Esophagus squamous epithelium (tissue), 5 donors: ENCODE measurements around the gene S100B. TPM values are rescaled to one million over a fixed set of nuclear protein-coding genes. Genes with fewer than 3 reads are reported as not detected.
"Not testable (repeated sequence)": the region's sequence is repeated elsewhere in the genome, so short reads cannot be mapped to it uniquely, and the experiment has no call there.

Source experiments
- DNase-seq: peaks from one replicate; lab custom pipeline; 2025; lab: John Stamatoyannopoulos, UW
- H3K27ac ChIP-seq, 4 donors: fragments of 200-600 bp; sonication (generic); one replicate each; pipeline ENCODE4 v1.5.1; 2016 to 2019; ENCODE audit warnings: mild to moderate bottlenecking in 1 of 4
- H3K27me3 ChIP-seq, 4 donors: fragments of 200-600 bp; sonication (generic); 1 replicate in 3 of 4; 2 replicates in 1 of 4; pipeline versions ENCODE4 v1.5.1 to v1.6.0; 2017 to 2021; ENCODE audit warnings: antibody characterized with exemption in 1 of 4
- H3K36me3 ChIP-seq, 3 donors: fragments of 200-600 bp; sonication (generic); one replicate each; pipeline ENCODE4 v1.5.1; 2016 to 2019
- H3K4me1 ChIP-seq, 3 donors: fragments of 200-600 bp; sonication (generic); one replicate each; pipeline ENCODE4 v1.5.1; 2017 to 2019
- H3K4me3 ChIP-seq, 4 donors: fragments of 200-600 bp; sonication (generic); 1 replicate in 3 of 4; 2 replicates in 1 of 4; pipeline ENCODE4 v1.5.1; 2016 to 2019; ENCODE audit warnings: mild to moderate bottlenecking in 2 of 4, moderate library complexity in 1 of 4
- H3K9me3 ChIP-seq, 3 donors: fragments of 200-600 bp; sonication (generic); one replicate each; pipeline ENCODE4 v1.5.1; 2016 to 2019
- POLR2A ChIP-seq, 4 donors: fragments of 450-650 bp; IDR thresholded peaks; one replicate each; pipeline ENCODE4 v1.6.1; 2017; ENCODE audit warnings: antibody characterized with exemption in 4 of 4, mild to moderate bottlenecking in 4 of 4, moderate library complexity in 3 of 4
- WGBS, 2 donors: methylation state at CpG; one replicate each; pipeline ENCODE4 v1.1.5; 2018; 5-methylcytosine and 5-hydroxymethylcytosine counted together
- intact Hi-C: fragments of 100-400 bp; cut with DNase I; formaldehyde crosslinking; loops from one replicate; pipeline ENCODE4 v1.15.0; 2022
- total RNA-seq, 4 donors: library from RNA; depleted of rRNA; stranded (reverse); fragments of >200 nt; gene quantifications; one replicate each; pipeline ENCODE4 v1.1.0, GENCODE V29; 2016
- TF ChIP-seq, protein P1 (sequence below), 6 experiments: fragments of 450-650 bp in 4 of 6; fragments of 200-600 bp in 2 of 6; sonication (generic) in 2 of 6; IDR thresholded peaks; one replicate each; pipeline ENCODE4 v1.5.1; 2016 to 2019; ENCODE audit warnings: antibody characterized with exemption in 6 of 6, mild to moderate bottlenecking in 4 of 6, moderate library complexity in 4 of 6
- donor health status: DM: yes; HTN: yes; CAD: no.

Gene S100B
- total RNA-seq, 4 donors from 2014 or later = 0.57 to 14.7 (median 8.2) TPM; not detected in 1

DNA sequence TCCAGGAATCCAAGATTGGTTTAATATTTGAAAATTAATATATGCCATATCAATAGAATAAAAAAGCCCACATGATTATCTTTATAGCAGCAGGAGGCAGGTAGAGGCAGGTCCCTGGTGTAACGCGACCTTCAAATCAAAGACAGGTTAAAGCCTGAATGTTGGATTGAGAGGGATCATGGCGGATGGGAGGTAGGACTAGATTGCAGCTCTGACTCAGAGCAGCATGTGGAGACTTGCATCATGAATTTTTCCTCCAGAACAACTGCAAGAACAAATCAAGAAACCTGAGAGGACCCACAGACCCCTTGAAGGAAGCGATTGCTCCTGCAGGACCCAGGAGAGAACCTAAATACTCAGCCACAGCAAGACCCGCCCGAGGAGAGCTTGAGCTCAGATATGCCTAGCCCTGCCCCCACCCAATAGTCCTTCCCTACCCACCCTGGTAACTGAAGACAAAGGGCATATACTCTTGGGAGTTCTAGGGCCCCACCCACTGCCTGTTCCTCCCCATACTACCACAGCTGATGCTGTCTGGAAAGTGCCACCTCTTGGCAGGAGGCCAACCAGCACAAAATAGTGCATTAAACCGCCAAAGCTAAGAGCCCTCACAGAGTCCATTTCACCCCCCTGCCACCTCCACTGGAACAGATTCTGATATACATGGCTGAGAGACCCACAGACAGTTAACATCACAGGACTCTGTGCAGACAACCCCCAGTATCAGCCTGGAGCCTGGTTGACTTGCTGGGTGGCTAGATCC, 19.5 kb downstream of the S100B start:
- DNase-seq = no peak
- no peak for TF ChIP-seq POLR2A (IDR thresholded peaks at IDR 0.05)
- TF ChIP-seq, protein P1, sequence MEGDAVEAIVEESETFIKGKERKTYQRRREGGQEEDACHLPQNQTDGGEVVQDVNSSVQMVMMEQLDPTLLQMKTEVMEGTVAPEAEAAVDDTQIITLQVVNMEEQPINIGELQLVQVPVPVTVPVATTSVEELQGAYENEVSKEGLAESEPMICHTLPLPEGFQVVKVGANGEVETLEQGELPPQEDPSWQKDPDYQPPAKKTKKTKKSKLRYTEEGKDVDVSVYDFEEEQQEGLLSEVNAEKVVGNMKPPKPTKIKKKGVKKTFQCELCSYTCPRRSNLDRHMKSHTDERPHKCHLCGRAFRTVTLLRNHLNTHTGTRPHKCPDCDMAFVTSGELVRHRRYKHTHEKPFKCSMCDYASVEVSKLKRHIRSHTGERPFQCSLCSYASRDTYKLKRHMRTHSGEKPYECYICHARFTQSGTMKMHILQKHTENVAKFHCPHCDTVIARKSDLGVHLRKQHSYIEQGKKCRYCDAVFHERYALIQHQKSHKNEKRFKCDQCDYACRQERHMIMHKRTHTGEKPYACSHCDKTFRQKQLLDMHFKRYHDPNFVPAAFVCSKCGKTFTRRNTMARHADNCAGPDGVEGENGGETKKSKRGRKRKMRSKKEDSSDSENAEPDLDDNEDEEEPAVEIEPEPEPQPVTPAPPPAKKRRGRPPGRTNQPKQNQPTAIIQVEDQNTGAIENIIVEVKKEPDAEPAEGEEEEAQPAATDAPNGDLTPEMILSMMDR (IDR thresholded peaks at IDR 0.05) = no peak
- 34 to 49% methylated on average over 6 to 7 of the region's 7 CpGs for WGBS, 2 donors

DNA sequence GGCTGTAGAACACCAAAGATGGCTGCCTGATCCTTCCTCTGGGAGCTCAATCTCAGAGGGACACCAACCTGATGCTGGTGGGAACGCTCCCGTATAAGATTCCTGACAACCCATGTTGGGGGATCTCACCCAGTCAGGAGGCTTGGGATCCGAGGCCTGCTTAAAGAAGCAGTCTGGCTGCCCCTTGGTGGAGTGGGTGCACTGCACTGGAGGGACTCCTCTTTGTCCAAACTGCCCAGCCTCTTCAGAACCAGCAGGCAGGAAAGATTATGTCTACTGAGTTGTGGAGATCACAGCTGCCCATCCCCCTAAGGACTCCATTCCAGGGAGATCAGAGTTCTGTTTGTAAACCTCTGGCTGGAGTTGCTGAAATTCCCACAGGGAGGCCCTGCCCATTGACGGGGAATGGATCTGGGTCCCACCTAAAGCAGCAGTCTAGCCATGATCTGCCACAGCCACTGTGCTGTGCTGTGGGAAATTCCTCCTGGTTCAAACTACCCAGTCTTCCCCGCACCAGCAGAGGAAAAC, 23.0 kb downstream of the S100B start:
- TF ChIP-seq POLR2A (IDR thresholded peaks at IDR 0.05) = no peak
- TF ChIP-seq, protein P1 (IDR thresholded peaks at IDR 0.05) = no peak
- H3K4me1 ChIP-seq = peaks cover 3 to 14% (median 4%) of the 10 kb centered on the region in 3 donors
- H3K4me3 ChIP-seq = no peak overlapping the region
- H3K36me3 ChIP-seq = peaks cover 0 to 14% (median 0%) of the 10 kb centered on the region in 3 donors
- no peaks in the 10 kb centered on the region for H3K27me3 ChIP-seq
- intact Hi-C loops = no loop called here
- peaks cover 0 to 34% (median 4%) of the 10 kb centered on the region in 3 donors for H3K9me3 ChIP-seq
- 80 to 100% methylated on average over 1 of the region's 5 CpGs for WGBS, 2 donors
- H3K27ac ChIP-seq = no peak overlapping the region
- DNase-seq = no peak

More for the DNA sequence above, 19.5 kb downstream of the S100B start:
- H3K27ac ChIP-seq = peak overlapping the region; percentile 30 to 65 (median 42)
- H3K4me3 ChIP-seq = no peak overlapping the region
- intact Hi-C loops = no loop called here
- peaks cover 0 to 53% (median 16%) of the 10 kb centered on the region in 3 donors for H3K9me3 ChIP-seq
- no peaks in the 10 kb centered on the region for H3K27me3 ChIP-seq
- H3K4me1 ChIP-seq = peaks cover 3 to 14% (median 4%) of the 10 kb centered on the region in 3 donors
- peaks cover 0 to 14% (median 0%) of the 10 kb centered on the region in 3 donors for H3K36me3 ChIP-seq

DNA sequence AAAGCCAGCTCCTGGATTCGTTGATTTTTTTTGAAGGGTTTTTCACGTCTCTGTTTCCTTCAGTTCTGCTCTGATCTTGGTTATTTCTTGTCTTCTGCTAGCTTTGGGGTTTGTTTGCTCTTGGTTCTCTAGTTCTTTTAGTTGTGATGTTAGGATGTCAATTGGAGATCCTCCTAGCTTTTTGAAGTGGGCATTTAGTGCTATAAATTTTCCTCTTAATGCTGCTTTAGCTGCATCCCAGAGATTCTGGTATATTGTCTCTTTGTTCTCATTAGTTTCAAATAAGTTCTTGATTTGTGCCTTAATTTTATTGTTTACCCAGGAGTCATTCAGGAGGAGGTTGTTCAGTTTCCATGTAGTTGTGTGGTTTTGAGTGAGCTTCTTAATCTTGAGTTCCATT, 25.5 kb downstream of the S100B start:
- H3K4me3 ChIP-seq, DNase-seq, H3K27me3 ChIP-seq, H3K27ac ChIP-seq, H3K4me1 ChIP-seq, intact Hi-C loops: not testable (repeated sequence)
- peaks cover 0 to 14% (median 0%) of the 10 kb centered on the region in 3 donors for H3K36me3 ChIP-seq
- H3K9me3 ChIP-seq = peaks cover 0 to 22% (median 4%) of the 10 kb centered on the region in 3 donors
- 91 to 100% methylated on average over 2 of the region's 2 CpGs for WGBS, 2 donors

DNA sequence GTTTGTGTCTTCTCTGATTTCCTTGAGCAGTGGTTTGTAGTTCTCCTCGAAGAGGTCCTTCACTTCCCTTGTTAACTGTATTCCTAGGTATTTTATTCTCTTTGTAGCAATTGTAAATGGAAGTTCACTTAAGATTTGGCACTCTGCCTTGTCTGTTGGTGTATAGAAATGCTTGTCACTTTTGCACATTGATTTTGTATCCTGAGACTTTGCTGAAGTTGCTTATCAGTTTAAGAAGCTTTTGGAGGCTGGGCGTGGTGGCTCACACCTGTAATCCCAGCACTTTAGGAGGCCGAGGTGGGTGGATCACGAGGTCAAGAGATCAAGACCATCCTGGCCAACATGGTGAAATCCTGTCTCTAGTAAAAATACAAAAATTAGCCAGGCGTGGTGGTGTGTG, 27.1 kb downstream of the S100B start:
- intact Hi-C loops, H3K4me1 ChIP-seq, DNase-seq, H3K27me3 ChIP-seq, H3K27ac ChIP-seq, H3K4me3 ChIP-seq: not testable (repeated sequence)
- WGBS, 2 donors = 92 to 96% methylated on average over 2 to 5 of the region's 5 CpGs
- Histone ChIP-seq H3K36me3 (peaks cover 0 to 19% (median 0%) of the 10 kb centered on the region in 3 donors), H3K9me3 (peaks cover 0 to 29% (median 4%) of the 10 kb centered on the region in 3 donors)

DNA sequence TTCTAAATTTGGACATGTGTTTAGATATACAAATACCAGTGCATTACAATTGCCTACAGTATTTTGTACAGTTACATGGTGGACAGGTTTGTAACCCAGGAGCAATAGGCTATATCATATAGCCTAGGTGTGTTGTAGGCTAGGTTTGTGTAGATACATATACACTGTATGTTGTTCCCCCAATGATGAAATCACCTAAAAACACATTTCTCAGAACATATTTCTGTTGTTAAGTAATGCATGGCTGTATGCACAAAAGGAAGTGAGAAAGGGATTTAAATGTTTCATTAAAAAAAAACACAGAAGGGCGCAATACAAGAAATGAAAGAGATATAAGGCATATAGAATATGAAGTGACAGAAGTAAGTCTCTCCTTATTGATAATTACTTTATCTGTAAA, 32.0 kb downstream of the S100B start:
- H3K27ac ChIP-seq = no peak overlapping the region
- H3K4me3 ChIP-seq = no peak overlapping the region
- intact Hi-C loops = no loop called here
- WGBS, 2 donors = 100% methylated on average over 1 of the region's 1 CpG
- TF ChIP-seq POLR2A (IDR thresholded peaks at IDR 0.05) = no peak
- TF ChIP-seq, protein P1 (IDR thresholded peaks at IDR 0.05) = no peak
- no peaks in the 10 kb centered on the region for H3K4me1 ChIP-seq
- peaks cover 0 to 50% (median 6%) of the 10 kb centered on the region in 3 donors for H3K36me3 ChIP-seq
- H3K9me3 ChIP-seq = peaks cover 0 to 10% (median 0%) of the 10 kb centered on the region in 3 donors
- DNase-seq = no peak
- H3K27me3 ChIP-seq = no peaks in the 10 kb centered on the region

DNA sequence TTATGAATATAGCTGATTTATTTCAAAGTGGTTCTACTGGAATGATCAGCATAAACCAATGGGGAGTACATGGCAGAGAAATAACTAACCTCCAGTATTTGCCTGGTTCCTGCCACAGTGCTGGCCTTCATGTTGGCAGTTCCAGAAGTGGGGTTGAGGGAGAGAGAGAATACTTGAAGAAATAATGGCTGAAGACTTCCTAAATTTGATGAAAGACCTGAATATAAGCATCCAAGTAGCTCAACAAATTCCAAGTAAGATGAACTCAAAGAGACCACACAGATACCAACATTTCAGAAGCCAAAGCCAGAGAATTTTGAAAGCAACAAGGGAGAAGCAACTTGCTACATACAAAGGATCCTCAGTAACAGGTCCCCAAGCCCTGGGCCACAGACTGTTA, 34.3 kb downstream of the S100B start:
- Histone ChIP-seq H3K36me3 (peaks cover 14 to 73% (median 21%) of the 10 kb centered on the region in 3 donors), H3K4me3 (no peak overlapping the region), H3K27me3 (no peaks in the 10 kb centered on the region), H3K4me1 (no peaks in the 10 kb centered on the region), H3K9me3 (peaks cover 0 to 10% (median 0%) of the 10 kb centered on the region in 3 donors), H3K27ac (no peak overlapping the region)
- intact Hi-C loops = no loop called here
- DNase-seq = no peak
- TF ChIP-seq, protein P1 (IDR thresholded peaks at IDR 0.05) = no peak
- no peak for TF ChIP-seq POLR2A (IDR thresholded peaks at IDR 0.05)
